Kidney (tissue), 14 donors: ENCODE data around the gene RNASE11. TPM values are rescaled to one million over a fixed set of nuclear protein-coding genes. Genes with fewer than 3 reads are reported as not detected.

ENCODE experiments used
- DNase-seq, 5 donors: peaks; one replicate each; pipeline ENCODE4 v3.0.0-alpha.2; 2013 to 2020
- FAIRE-seq: peaks from 2 replicates; lab custom pipeline; 2012; peaks lifted over from hg19 to GRCh38; lab: Jason Lieb, UNC
- H3K27ac ChIP-seq, 2 donors: one replicate each; pipeline ENCODE4 v1.7.0; 2013; ENCODE audit warnings: low read depth in 2 of 2, low read length in 2 of 2, inconsistent platforms in 1 of 2
- H3K27me3 ChIP-seq: one replicate; pipeline ENCODE4 v1.7.1; 2013; ENCODE audit warnings: low read length, inconsistent platforms; ENCODE audit not compliant: control insufficient read depth, insufficient read depth
- H3K36me3 ChIP-seq, 3 donors: one replicate each; pipeline versions ENCODE4 v1.7.0 to v1.7.1; 2013; ENCODE audit warnings: low read length in 3 of 3, control low read depth in 1 of 3, inconsistent platforms in 1 of 3; ENCODE audit not compliant: insufficient read depth in 3 of 3, control insufficient read depth in 2 of 3
- H3K4me1 ChIP-seq, 3 donors: one replicate each; pipeline versions ENCODE4 v1.7.0 to v1.7.1; 2013; ENCODE audit warnings: low read length in 3 of 3, inconsistent platforms in 1 of 3, low read depth in 1 of 3; ENCODE audit not compliant: control insufficient read depth in 2 of 3, insufficient read depth in 2 of 3
- H3K4me3 ChIP-seq, 3 donors: one replicate each; pipeline versions ENCODE4 v1.7.0 to v1.8.1; 2013; ENCODE audit warnings: low read length in 3 of 3, control low read depth in 1 of 3, inconsistent platforms in 1 of 3
- H3K9ac ChIP-seq, 3 donors: one replicate each; pipeline versions ENCODE4 v1.7.0 to v1.7.1; 2013; ENCODE audit warnings: low read length in 3 of 3, control low read depth in 1 of 3, inconsistent platforms in 1 of 3
- H3K9me3 ChIP-seq, 3 donors: one replicate each; pipeline versions ENCODE4 v1.7.0 to v1.7.1; 2013; ENCODE audit warnings: low read length in 3 of 3, control low read depth in 1 of 3, inconsistent platforms in 1 of 3; ENCODE audit not compliant: control insufficient read depth in 2 of 3, insufficient read depth in 1 of 3
- CTCF ChIP-seq: IDR thresholded peaks from 3 replicates; pipeline ENCODE4 v1.5.1; 2012; ENCODE audit warnings: mild to moderate bottlenecking, moderate library complexity, borderline replicate concordance; ENCODE audit not compliant: insufficient read depth; ENCODE audit errors: extremely low read depth
- intact Hi-C: fragments of 100-400 bp; cut with DNase I; formaldehyde crosslinking; loops from one replicate; pipeline ENCODE4 v1.11.1; 2022
- polyA plus RNA-seq: library from polyadenylated mRNA; stranded (reverse); fragments of 350-450 nt; fragmentation: Illumina TruSeq; extraction: RNeasy Lipid Tissue Mini Kit (QIAGEN cat#74804); gene quantifications from one replicate; pipeline ENCODE4 v1.2.3, GENCODE V29; 2014; ENCODE audit warnings: low read depth, low replicate concordance; ENCODE audit not compliant: insufficient read depth
- total RNA-seq: library from RNA; stranded (reverse); fragmentation: NEBNext Ultra II Directional; extraction: Animal tissue kit (Norgen Biotek cat#: 25700); gene quantifications from one replicate; pipeline ENCODE4 v1.2.1, GENCODE V29; 2021
- donor health status: control.
- donor health status: control.
- donor health status: control.
- donor health status: control.
- donor health status: control.
- donor health status: DM: yes; HTN: yes; CAD: no.
- donor health status: Normal renal cell carcinoma (clear cell type).

RNASE11 gene
- total and polyA plus RNA-seq, 2 donors from 2014 or later = not detected

- Histone ChIP-seq H3K9me3 (no peaks in the 10 kb centered on the region), H3K4me1 (peaks cover 0 to 11% (median 2%) of the 10 kb centered on the region in 3 donors), H3K4me3 (peak overlapping the region; percentile 40 to 56 (median 47)), H3K9ac (no peak overlapping the region), H3K27me3 (peaks cover 54% of the 10 kb centered on the region), H3K36me3 (no peaks in the 10 kb centered on the region), H3K27ac (no peak overlapping the region)
- DNase-seq (peak; percentile 66 to 83 (median 76)), FAIRE-seq (no peak)
- intact Hi-C loops = no loop called here
- no peak for TF ChIP-seq CTCF
These were observed 44.1 kb upstream of the RNASE11 start for GRCh38 chr14:20631880-20632389.

GRCh38 chr14:20631023-20631879 is 43.5 kb upstream of the RNASE11 start:
- H3K9ac ChIP-seq = peak overlapping the region in 1 of 3 donors; percentile 17
- no peaks in the 10 kb centered on the region for H3K36me3 ChIP-seq
- peak overlapping the region; percentile 40 to 67 (median 56) for H3K4me3 ChIP-seq
- DNase-seq = peak in 4 of 5 donors; percentile 54 to 84 (median 65)
- FAIRE-seq = peak; percentile 55
- peaks cover 0 to 11% (median 2%) of the 10 kb centered on the region in 3 donors for H3K4me1 ChIP-seq
- H3K27ac ChIP-seq = no peak overlapping the region
- peaks cover 59% of the 10 kb centered on the region for H3K27me3 ChIP-seq
- no peaks in the 10 kb centered on the region for H3K9me3 ChIP-seq
- intact Hi-C loops = no loop called here
- no peak for TF ChIP-seq CTCF

GRCh38 chr14:20630340-20631022 is 42.7 kb upstream of the RNASE11 start:
- FAIRE-seq = no peak

More at GRCh38 chr14:20630340-20631022, 42.7 kb upstream of the RNASE11 start:
- Histone ChIP-seq H3K27me3 (peaks cover 65% of the 10 kb centered on the region), H3K9me3 (no peaks in the 10 kb centered on the region), H3K4me1 (peaks cover 0 to 11% (median 5%) of the 10 kb centered on the region in 3 donors), H3K9ac (peak overlapping the region in 1 of 3 donors; percentile 17), H3K27ac (no peak overlapping the region), H3K4me3 (peak overlapping the region in 2 of 3 donors; percentile 40 to 67), H3K36me3 (no peaks in the 10 kb centered on the region)
- peak in 3 of 5 donors; percentile 37 to 71 (median 70) for DNase-seq
- intact Hi-C loops = no loop called here
- TF ChIP-seq CTCF = no peak
